Psoas muscle (tissue), 8 donors: ENCODE measurements around the gene YBX3. TPM values are rescaled to one million over a fixed set of nuclear protein-coding genes. Genes with fewer than 3 reads are reported as not detected.
"Not testable (repeated sequence)": the region's sequence is repeated elsewhere in the genome, so short reads cannot be mapped to it uniquely, and the experiment has no call there.

Source experiments
- ATAC-seq, 4 donors: fragments of 200-7000 bp; cut with Tn5 transposase; one replicate each; pipeline ENCODE4 v1.9.1; 2020; ENCODE audit warnings: moderate library complexity in 3 of 4, mild to moderate bottlenecking in 2 of 4
- DNase-seq, 2 donors: peaks; one replicate each; pipeline ENCODE4 v3.0.0-alpha.2; 2020
- H3K27ac ChIP-seq: fragments of 200-600 bp; one replicate; pipeline ENCODE4 v1.8.0; 2022
- H3K27me3 ChIP-seq, 3 donors: fragments of 200-600 bp in 1 of 3; one replicate each; pipeline versions ENCODE4 v1.6.1 to v1.8.0; 2013 to 2022; ENCODE audit warnings: low read length in 2 of 3, mild to moderate bottlenecking in 2 of 3, moderate library complexity in 1 of 3; ENCODE audit not compliant: insufficient read depth in 3 of 3
- H3K36me3 ChIP-seq, 2 donors: fragments of 200-600 bp in 1 of 2; one replicate each; pipeline versions ENCODE4 v1.6.1 to v1.8.0; 2013 to 2022; ENCODE audit warnings: low read depth in 1 of 2, mild to moderate bottlenecking in 1 of 2, moderate library complexity in 1 of 2; ENCODE audit not compliant: insufficient read depth in 1 of 2
- H3K4me1 ChIP-seq: fragments of 200-600 bp; one replicate; pipeline ENCODE4 v1.8.0; 2022
- H3K4me3 ChIP-seq: fragments of 200-600 bp; one replicate; pipeline ENCODE4 v1.8.0; 2022; ENCODE audit warnings: mild to moderate bottlenecking
- H3K9me3 ChIP-seq: fragments of 200-600 bp; one replicate; pipeline ENCODE4 v1.8.0; 2022
- WGBS, 3 donors: extraction: QIAGEN DNeasy Blood & Tissue Kit; methylation state at CpG; one replicate each; pipeline versions ENCODE4 v1.1.6 to v1.1.7; 2013; 5-methylcytosine and 5-hydroxymethylcytosine counted together
- intact Hi-C, 2 donors: fragments of 100-400 bp; cut with DNase I; formaldehyde crosslinking; loops; one replicate each; pipeline versions ENCODE4 v1.11.0 to v1.14.2; 2022
- polyA plus RNA-seq, 3 donors: library from polyadenylated mRNA; stranded (reverse); fragments of 200-250 nt; gene quantifications; one replicate each; pipeline ENCODE4 v1.2.3, GENCODE V29; 2013
- total RNA-seq, 4 donors: library from RNA; stranded (reverse); fragmentation: NEBNext Ultra II Directional in 2 of 4; extraction: Animal tissue kit (Norgen Biotek cat#: 25700) in 2 of 4; gene quantifications; one replicate each; pipeline versions ENCODE4 v1.2.1 to v1.2.4, GENCODE V29; 2021 to 2023
- TF ChIP-seq, protein P1 (sequence below): fragments of 200-600 bp; IDR thresholded peaks from one replicate; pipeline ENCODE4 v1.8.0; 2022; ENCODE audit warnings: antibody characterized with exemption
- donor health status: healthy with polysubstance abuse.
- donor health status: DM: no; HTN: no; CAD: no; lungs with moderate emphysema.
- donor health status: Bipolar disorder and iron deficiency.
- donor health status: healthy.
- donor health status: DM: yes; HTN: yes; CAD: no.
- donor health status: DM: no; HTN: no; CAD: no.
- donor health status: DM: no; HTN: no; CAD: no.
- donor health status: DM: yes; HTN: yes; CAD: no.

YBX3 gene
- total and polyA plus RNA-seq, 7 donors: 2,735 to 6,125 (median 4,885) TPM

DNA sequence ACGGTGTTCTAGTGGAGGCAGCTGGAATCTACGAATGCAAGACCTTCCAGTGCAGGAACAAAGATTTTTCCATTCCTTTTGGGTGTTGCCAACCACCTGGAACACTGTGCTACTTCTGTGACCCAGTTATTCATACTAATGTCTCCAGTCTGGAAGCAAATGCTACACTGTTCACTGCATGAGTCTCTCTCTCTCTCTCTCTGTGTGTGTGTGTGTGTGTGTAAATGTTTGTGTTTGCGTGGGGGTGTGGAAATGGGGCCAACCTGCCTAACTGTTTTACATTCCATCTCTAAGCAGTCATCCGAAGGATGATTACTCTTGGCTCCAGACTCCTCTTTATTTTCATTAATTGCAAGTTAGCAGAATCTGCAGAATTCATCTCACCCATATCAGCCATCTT, 29.9 kb upstream of the YBX3 start:
- ATAC-seq (no peak), DNase-seq (no peak)
- peaks cover 10% of the 10 kb centered on the region for H3K4me1 ChIP-seq
- H3K4me3 ChIP-seq: no peak overlapping the region
- 20 to 51% (median 41%) methylated on average over 4 of the region's 4 CpGs for WGBS, 3 donors
- TF ChIP-seq, protein P1, sequence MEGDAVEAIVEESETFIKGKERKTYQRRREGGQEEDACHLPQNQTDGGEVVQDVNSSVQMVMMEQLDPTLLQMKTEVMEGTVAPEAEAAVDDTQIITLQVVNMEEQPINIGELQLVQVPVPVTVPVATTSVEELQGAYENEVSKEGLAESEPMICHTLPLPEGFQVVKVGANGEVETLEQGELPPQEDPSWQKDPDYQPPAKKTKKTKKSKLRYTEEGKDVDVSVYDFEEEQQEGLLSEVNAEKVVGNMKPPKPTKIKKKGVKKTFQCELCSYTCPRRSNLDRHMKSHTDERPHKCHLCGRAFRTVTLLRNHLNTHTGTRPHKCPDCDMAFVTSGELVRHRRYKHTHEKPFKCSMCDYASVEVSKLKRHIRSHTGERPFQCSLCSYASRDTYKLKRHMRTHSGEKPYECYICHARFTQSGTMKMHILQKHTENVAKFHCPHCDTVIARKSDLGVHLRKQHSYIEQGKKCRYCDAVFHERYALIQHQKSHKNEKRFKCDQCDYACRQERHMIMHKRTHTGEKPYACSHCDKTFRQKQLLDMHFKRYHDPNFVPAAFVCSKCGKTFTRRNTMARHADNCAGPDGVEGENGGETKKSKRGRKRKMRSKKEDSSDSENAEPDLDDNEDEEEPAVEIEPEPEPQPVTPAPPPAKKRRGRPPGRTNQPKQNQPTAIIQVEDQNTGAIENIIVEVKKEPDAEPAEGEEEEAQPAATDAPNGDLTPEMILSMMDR: no peak
- intact Hi-C loops: loop anchor here (5.0 kb wide), 2 partner anchors 81 to 141 kb away; partner anchors contain the start of genes MAGOHB (in 1 of the 2) and STYK1 (in 1 of the 2)
- peaks cover 12% of the 10 kb centered on the region for H3K9me3 ChIP-seq
- peaks cover 0 to 9% (median 2%) of the 10 kb centered on the region in 3 donors for H3K27me3 ChIP-seq
- no peak overlapping the region for H3K27ac ChIP-seq
- H3K36me3 ChIP-seq: no peaks in the 10 kb centered on the region

DNA sequence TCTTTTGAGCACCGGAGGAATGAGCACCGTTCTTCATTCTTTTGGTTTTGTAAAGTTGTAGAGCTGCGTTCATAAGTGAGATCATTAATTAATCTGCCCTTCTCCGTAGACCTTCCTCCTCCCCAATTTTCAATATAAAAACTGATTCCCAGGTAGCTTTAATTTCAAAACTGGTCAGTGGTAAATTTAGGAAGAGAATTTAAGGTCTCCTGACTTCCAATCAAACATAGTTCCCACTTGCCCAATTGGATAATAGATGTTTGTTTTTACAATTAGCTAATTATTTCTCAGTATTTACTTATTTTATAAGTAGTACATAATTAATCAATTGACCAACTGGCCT, 27.2 kb upstream of the YBX3 start:
- H3K9me3 ChIP-seq: no peaks in the 10 kb centered on the region
- H3K4me3 ChIP-seq: peak overlapping the region; percentile 56
- peak overlapping the region; percentile 56 for H3K27ac ChIP-seq
- H3K27me3 ChIP-seq: no peaks in the 10 kb centered on the region
- WGBS, 3 donors: 1 to 4% (median 2%) methylated on average over 4 of the region's 4 CpGs
- no peaks in the 10 kb centered on the region for H3K36me3 ChIP-seq
- H3K4me1 ChIP-seq: peaks cover 10% of the 10 kb centered on the region
- TF ChIP-seq, protein P1: no peak
- ATAC-seq (no peak), DNase-seq (no peak)
- intact Hi-C loops: loop anchor here (1.0 to 5.0 kb wide), 4 partner anchors 27 to 138 kb away; partner anchors contain the start of genes MAGOHB (in 2 of the 2), STYK1 (in 1 of the 2) and YBX3 (in 1 of the 2)

DNA sequence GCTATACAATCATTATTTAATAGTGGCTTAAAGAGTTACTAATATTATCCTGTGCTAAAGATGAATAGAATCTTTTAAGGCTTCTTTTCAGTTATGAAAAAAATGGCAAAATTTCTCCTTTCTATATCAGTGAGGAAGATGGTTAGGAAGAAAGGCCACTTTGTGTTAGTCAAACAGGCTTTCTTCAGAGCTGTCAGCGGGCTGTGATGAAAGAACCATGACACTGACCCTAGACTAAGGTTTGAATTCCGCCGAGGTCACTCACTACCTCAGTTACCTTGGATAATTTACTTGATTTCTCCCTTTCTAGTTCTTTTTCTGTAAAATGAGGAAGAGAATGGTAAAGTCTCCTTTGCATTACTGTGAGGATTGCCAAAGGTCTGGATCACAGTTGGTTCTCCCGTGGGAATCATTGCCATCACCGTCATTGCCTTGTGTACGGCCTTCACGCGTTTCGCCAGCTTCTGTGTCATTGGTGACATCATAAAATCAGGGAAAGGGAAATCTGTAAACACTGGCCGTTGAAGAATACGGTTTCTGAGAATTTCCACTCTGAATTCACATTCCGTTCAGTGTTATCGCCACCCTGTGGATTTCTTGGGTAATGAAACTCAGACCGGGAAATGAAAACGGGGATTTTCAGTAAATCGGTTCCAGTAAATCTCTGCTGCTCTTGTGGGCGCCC, 26.7 kb upstream of the YBX3 start:
- 7 to 8% (median 7%) methylated on average over 17 of the region's 17 CpGs for WGBS, 3 donors
- H3K27me3 ChIP-seq: no peaks in the 10 kb centered on the region
- H3K4me3 ChIP-seq: peak overlapping the region; percentile 56
- DNase-seq: peak; percentile 48 to 70
- no peaks in the 10 kb centered on the region for H3K36me3 ChIP-seq
- peak overlapping the region; percentile 56 for H3K27ac ChIP-seq
- H3K9me3 ChIP-seq: no peaks in the 10 kb centered on the region
- peaks cover 10% of the 10 kb centered on the region for H3K4me1 ChIP-seq
- intact Hi-C loops: loop anchor here (1.0 to 5.0 kb wide), 4 partner anchors 27 to 138 kb away; partner anchors contain the start of genes MAGOHB (in 2 of the 2), STYK1 (in 1 of the 2) and YBX3 (in 1 of the 2)
- TF ChIP-seq, protein P1: peak; percentile 93
- peak; percentile 90 to 97 (median 92) for ATAC-seq

DNA sequence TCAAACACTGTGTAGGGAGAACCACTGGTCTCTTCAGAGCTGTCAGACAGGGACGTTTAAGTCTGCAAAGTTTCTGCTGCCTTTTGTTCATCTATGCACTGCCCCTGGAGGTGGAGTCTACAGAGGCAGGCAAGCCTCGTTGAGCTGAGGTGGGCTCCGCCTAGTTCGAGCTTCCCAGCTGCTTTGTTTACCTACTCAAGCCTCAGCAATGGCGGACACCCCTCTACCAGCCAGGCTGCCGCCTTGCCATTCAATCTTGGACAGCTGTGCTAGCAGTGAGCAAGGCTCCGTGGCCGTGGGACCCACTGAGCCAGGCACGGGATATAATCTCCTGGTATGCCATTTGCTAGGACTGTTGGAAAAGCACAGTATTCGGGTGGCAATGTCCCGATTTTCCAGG, 24.6 kb upstream of the YBX3 start:
- intact Hi-C loops: no loop called here
- Histone ChIP-seq H3K9me3 (no peaks in the 10 kb centered on the region), H3K4me3 (no peak overlapping the region), H3K27me3 (no peaks in the 10 kb centered on the region), H3K36me3 (no peaks in the 10 kb centered on the region), H3K27ac (no peak overlapping the region), H3K4me1 (peaks cover 10% of the 10 kb centered on the region)
- TF ChIP-seq, protein P1: no peak
- DNase-seq (no peak), ATAC-seq (no peak)
- WGBS, 3 donors: 53 to 73% (median 58%) methylated on average over 11 of the region's 11 CpGs

DNA sequence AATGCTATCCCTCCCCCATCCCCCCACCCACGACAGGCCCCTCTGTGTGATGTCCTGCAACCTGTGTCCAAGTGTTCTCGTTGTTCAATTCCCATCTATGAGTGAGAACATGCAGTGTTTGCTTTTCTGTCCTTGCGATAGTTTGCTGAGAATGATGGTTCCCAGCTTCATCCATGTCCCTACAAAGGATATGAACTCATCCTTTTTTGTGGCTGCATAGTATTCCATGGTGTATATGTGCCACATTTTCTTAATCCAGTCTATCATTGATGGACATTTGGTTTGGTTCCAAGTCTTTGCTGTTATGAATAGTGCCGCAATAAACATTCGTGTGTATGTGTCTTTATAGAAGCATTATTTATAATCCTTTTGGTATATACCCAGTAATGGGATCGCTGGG, 20.3 kb upstream of the YBX3 start:
- H3K9me3 ChIP-seq, H3K27me3 ChIP-seq, ATAC-seq, DNase-seq, H3K4me1 ChIP-seq, H3K4me3 ChIP-seq, H3K27ac ChIP-seq, H3K36me3 ChIP-seq, intact Hi-C loops: not testable (repeated sequence)
- 91 to 94% (median 91%) methylated on average over 6 of the region's 6 CpGs for WGBS, 3 donors
